ENCODE measurements around the gene CR1L.

CR1L gene

DNA sequence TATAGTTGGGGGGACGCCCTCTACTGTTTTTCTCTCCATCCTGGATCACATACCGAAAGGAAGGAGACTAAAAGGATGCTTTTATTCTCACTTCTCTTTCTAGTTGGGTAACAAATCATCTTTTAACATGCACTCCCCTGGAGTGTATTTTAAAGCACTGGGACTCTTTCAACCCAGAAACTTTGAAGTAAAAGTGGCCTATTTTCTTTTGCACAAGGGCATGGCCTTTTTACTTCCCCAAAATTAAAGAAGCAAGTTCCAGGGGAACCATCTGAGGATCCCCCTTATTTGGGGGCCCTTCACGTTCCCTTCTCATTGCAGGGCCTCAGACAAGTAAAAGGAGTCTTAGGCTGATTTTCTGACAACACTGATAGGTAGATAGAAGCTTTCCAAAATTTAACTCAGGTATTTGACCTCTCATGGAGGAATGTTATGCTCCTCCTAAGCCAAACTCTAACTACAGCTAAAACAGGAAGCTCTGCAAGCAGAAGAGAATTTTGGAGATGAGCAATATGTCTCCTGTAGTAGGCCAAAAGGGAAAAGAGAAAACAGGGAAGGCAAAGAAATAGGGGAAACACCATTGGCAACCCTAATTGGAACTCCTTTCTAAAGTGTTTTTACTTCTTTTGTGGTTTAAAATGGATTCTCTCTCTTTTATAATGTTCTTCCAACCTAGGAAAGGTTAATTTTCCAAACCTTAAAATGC lies 98.1 kb downstream of the CR1L start:
- no peak for DNase-seq
- H3K27me3 ChIP-seq, result no peaks in the 10 kb centered on the region
- no peaks in the 10 kb centered on the region for H3K9me3 ChIP-seq

GRCh38 chr1:207744000-207744534 lies 99.1 kb downstream of the CR1L start:
- H3K9me3 ChIP-seq, result no peaks in the 10 kb centered on the region
- H3K27me3 ChIP-seq, result no peaks in the 10 kb centered on the region
- DNase-seq, result no peak
- no peaks in the 10 kb centered on the region for H3K36me3 ChIP-seq
- no peaks in the 10 kb centered on the region for H3K4me1 ChIP-seq
- no peak overlapping the region for H3K4me3 ChIP-seq (ENCODE audit: low read depth, low read length)
- TF ChIP-seq CTCF (IDR thresholded peaks at IDR 0.05; ENCODE audit: low read depth, low read length), result no peak

More for the DNA sequence above, 98.1 kb downstream of the CR1L start:
- no peak overlapping the region for H3K4me3 ChIP-seq (ENCODE audit: low read depth, low read length)
- no peak for TF ChIP-seq CTCF (IDR thresholded peaks at IDR 0.05; ENCODE audit: low read depth, low read length)
- H3K4me1 ChIP-seq, result no peaks in the 10 kb centered on the region
- no peaks in the 10 kb centered on the region for H3K36me3 ChIP-seq

- no peaks in the 10 kb centered on the region for H3K36me3 ChIP-seq
- H3K4me1 ChIP-seq, result no peaks in the 10 kb centered on the region
- TF ChIP-seq CTCF (IDR thresholded peaks at IDR 0.05; ENCODE audit: low read depth, low read length), result no peak
- H3K9me3 ChIP-seq, result no peaks in the 10 kb centered on the region
- no peak for DNase-seq
- no peak overlapping the region for H3K4me3 ChIP-seq (ENCODE audit: low read depth, low read length)
- no peaks in the 10 kb centered on the region for H3K27me3 ChIP-seq
These were observed 100.4 kb downstream of the CR1L start for GRCh38 chr1:207745285-207745684.

DNA sequence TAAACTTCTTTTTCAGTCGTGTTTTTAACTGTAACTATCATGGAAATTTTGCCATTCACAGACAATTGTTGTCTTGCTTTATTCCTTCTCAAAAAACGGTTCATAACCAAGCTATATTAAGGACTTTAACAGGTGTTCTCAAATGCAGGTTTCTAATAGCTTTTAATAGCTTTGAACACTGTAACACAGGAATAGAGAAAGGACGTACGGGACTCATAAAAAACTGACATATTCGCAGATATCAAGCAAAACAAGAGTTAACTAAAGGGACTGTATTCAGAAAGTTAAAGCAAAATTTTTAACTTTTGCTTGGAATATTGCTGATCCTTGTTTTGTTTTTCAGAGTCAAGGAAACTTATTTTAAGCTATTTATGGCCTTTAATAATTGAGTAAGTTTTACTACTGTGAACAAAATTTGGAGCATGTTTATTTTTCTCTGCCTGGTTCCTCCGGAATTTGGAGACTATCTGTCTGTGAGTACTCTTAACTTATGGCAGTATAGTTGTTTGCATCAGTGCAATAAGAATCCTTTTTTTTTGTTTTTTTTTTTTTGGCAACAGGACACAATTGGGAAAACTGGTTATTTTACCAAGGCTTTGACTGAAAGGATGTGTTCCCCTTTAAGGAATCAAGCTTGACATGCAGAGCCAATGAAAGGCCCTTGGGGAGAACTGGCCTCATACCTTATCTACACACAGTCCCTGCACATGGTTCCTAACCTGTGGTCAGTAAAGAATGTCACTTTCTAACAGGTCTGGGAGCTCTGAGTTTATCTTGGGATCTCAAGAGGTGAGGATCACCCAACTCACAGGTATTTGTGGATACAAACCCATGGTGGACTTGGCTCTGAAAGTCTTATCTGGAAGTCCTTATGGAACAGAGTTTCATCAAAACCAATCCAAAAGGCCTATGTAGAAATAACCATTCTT lies 101.2 kb downstream of the CR1L start:
- Histone ChIP-seq H3K4me1 (no peaks in the 10 kb centered on the region), H3K36me3 (no peaks in the 10 kb centered on the region), H3K4me3 (ENCODE audit: low read depth, low read length) (no peak overlapping the region), H3K9me3 (no peaks in the 10 kb centered on the region), H3K27me3 (no peaks in the 10 kb centered on the region)
- no peak for DNase-seq
- TF ChIP-seq CTCF (IDR thresholded peaks at IDR 0.05; ENCODE audit: low read depth, low read length), result no peak

DNA sequence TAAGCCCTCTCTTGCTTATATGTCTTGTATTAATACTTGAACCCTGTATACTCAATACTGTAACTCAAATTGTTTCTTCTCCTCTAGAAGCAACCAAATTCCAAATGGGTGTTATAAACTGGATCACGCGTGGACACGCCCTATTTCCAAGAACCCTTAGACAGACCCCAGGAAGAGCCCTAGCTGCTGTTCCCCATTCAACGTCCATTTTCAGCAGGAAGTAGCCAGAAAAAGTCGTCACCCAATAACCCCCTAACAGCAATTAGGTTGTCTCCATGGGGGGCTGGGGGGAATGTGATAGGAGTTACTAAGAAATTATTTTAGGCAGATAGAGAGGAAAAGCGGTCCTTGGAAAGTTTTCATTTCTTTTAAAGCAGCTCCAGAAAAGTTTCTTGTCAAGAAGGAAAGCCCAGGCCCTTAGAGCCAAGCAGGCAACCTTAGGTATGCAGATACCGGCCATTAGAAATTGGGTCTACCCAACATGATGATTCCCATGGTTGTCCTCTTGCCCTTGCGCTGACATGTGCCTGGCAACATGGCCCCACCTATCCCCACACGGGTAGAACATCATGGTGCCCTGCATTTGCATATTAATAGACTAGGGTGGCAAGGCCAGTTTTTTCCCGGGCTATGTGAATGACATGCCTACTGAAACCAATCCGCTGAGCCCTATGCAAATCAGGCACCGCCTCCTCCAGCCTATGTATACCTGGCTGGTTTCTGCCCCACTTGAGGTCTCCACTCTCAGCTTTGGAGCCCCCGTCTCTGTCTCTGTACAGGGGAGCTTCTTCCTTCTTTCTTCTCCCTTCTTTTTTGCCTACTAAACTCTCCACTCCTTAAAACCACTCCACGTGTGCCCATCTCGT lies 102.9 kb downstream of the CR1L start:
- no peaks in the 10 kb centered on the region for H3K9me3 ChIP-seq
- no peaks in the 10 kb centered on the region for H3K27me3 ChIP-seq
- no peaks in the 10 kb centered on the region for H3K36me3 ChIP-seq
- no peak for DNase-seq
- H3K4me1 ChIP-seq, result no peaks in the 10 kb centered on the region
- no peak overlapping the region for H3K4me3 ChIP-seq (ENCODE audit: low read depth, low read length)
- no peak for TF ChIP-seq CTCF (IDR thresholded peaks at IDR 0.05; ENCODE audit: low read depth, low read length)
